NCI-H146 treated with DMSO at 0.1 percent for 48 hours (cell line): ENCODE results near the gene EIF2D.
"Not testable (repeated sequence)": the region's sequence is repeated elsewhere in the genome, so short reads cannot be mapped to it uniquely, and the experiment has no call there.

Experiments
- DNase-seq: peaks from one replicate; lab custom pipeline; 2025; ENCODE audit not compliant: unreplicated experiment; lab: John Stamatoyannopoulos, UW

EIF2D gene

GRCh38 chr1:206635080-206635977 is 23.1 kb upstream of the EIF2D start, which contains the start of gene DYRK3:
TSS of gene DYRK3 (plus strand) at chr1:206635536. CDS start at chr1:206635704, 168 bp downstream.
- DNase-seq: peak; percentile 87

GRCh38 chr1:206634365-206635079 is 22.3 kb upstream of the EIF2D start:
- peak; percentile 56 for DNase-seq

GRCh38 chr1:206633708-206634121 is 21.4 kb upstream of the EIF2D start:
- DNase-seq: no peak

- DNase-seq: peak; percentile 40
Observed at GRCh38 chr1:206631085-206631509, 18.8 kb upstream of the EIF2D start.

- no peak for DNase-seq
Observed at GRCh38 chr1:206628916-206629315, 16.7 kb upstream of the EIF2D start.

- not testable (repeated sequence) for DNase-seq
Observed at GRCh38 chr1:206626396-206626795, 14.1 kb upstream of the EIF2D start.

GRCh38 chr1:206609229-206609991 is 2.9 kb downstream of the EIF2D start:
- no peak for DNase-seq

- peak; percentile 15 for DNase-seq
Observed at GRCh38 chr1:206608108-206608698, 4.1 kb downstream of the EIF2D start.

GRCh38 chr1:206606867-206607266 is 5.4 kb downstream of the EIF2D start:
- DNase-seq: no peak

GRCh38 chr1:206604861-206605260 is 7.4 kb downstream of the EIF2D start:
- no peak for DNase-seq

GRCh38 chr1:206600527-206600926 is 11.7 kb downstream of the EIF2D start:
- DNase-seq: no peak

- no peak for DNase-seq
Observed at GRCh38 chr1:206596319-206596666, 16.0 kb downstream of the EIF2D start.

- DNase-seq: no peak
Observed at GRCh38 chr1:206595581-206596318, 16.5 kb downstream of the EIF2D start.

- DNase-seq: no peak
Observed at GRCh38 chr1:206593351-206593925, 18.8 kb downstream of the EIF2D start.

GRCh38 chr1:206591696-206592095 is 20.6 kb downstream of the EIF2D start:
- no peak for DNase-seq

- no peak for DNase-seq
Observed at GRCh38 chr1:206591226-206591625, 21.0 kb downstream of the EIF2D start.

GRCh38 chr1:206590025-206590758 is 22.1 kb downstream of the EIF2D start:
- DNase-seq: no peak

- no peak for DNase-seq
Observed at GRCh38 chr1:206589206-206589605, 23.1 kb downstream of the EIF2D start.

- no peak for DNase-seq
Observed at GRCh38 chr1:206588492-206588891, 23.8 kb downstream of the EIF2D start.
